ENCODE measurements around the gene FMN1. TPM values are rescaled to one million over a fixed set of nuclear protein-coding genes. Genes with fewer than 3 reads are reported as not detected.

FMN1 gene, protein sequence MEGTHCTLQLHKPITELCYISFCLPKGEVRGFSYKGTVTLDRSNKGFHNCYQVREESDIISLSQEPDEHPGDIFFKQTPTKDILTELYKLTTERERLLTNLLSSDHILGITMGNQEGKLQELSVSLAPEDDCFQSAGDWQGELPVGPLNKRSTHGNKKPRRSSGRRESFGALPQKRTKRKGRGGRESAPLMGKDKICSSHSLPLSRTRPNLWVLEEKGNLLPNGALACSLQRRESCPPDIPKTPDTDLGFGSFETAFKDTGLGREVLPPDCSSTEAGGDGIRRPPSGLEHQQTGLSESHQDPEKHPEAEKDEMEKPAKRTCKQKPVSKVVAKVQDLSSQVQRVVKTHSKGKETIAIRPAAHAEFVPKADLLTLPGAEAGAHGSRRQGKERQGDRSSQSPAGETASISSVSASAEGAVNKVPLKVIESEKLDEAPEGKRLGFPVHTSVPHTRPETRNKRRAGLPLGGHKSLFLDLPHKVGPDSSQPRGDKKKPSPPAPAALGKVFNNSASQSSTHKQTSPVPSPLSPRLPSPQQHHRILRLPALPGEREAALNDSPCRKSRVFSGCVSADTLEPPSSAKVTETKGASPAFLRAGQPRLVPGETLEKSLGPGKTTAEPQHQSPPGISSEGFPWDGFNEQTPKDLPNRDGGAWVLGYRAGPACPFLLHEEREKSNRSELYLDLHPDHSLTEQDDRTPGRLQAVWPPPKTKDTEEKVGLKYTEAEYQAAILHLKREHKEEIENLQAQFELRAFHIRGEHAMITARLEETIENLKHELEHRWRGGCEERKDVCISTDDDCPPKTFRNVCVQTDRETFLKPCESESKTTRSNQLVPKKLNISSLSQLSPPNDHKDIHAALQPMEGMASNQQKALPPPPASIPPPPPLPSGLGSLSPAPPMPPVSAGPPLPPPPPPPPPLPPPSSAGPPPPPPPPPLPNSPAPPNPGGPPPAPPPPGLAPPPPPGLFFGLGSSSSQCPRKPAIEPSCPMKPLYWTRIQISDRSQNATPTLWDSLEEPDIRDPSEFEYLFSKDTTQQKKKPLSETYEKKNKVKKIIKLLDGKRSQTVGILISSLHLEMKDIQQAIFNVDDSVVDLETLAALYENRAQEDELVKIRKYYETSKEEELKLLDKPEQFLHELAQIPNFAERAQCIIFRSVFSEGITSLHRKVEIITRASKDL (N-terminal part only)
- under 0.01 and 0.88 TPM in 2 replicates for total RNA-seq

DNA sequence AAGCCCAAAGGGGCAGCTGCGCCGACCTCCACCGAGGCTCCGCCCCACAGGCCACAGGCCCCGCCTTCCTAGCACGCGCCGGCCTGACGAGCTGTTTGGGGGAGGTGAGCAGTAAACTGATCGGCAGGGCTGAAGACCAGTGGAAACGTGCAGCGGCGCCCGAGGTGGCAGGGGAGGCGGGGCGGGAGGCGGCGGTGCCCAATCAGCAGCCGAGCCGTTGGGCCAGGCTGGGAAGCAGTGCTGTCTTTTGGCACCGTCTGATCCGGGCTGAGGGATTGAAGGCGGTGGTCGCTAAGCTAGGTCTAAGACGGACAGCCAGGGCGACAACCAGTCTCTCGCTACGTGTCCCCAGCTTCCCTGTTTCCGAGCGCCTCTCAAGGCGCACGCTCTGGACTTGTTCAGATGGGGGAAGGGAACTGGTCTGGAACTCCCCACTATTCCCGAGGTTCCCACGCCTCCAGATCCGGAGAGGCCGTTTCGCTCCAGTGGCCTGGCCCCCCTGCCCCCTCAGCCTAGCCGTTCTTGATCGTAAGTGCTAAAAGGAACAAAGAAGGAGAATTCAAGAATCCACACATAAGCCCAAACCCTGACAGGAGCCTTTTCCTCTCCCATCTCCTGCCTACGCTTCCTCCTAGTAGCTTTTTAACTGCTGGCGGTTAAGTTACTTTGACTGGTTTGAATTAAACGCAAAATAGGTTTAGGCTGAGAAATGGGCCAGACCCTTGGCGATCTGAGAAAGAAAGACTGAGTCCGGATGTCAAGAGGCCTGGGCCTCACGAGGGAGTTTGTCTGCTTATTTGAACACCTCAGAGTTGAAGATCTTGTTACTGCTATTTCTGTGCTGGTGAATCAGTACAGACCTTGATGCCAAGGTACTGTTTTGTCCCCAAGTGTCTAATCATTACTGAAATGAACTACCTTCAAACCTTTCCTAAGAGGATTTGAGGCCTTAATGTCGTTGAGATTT is at the start of gene FMN1:
Gene FMN1 (minus strand): TSS at position 11 of the 967 bp plus-strand sequence. CDS start 39,800 bp downstream, outside the sequence.

DNA sequence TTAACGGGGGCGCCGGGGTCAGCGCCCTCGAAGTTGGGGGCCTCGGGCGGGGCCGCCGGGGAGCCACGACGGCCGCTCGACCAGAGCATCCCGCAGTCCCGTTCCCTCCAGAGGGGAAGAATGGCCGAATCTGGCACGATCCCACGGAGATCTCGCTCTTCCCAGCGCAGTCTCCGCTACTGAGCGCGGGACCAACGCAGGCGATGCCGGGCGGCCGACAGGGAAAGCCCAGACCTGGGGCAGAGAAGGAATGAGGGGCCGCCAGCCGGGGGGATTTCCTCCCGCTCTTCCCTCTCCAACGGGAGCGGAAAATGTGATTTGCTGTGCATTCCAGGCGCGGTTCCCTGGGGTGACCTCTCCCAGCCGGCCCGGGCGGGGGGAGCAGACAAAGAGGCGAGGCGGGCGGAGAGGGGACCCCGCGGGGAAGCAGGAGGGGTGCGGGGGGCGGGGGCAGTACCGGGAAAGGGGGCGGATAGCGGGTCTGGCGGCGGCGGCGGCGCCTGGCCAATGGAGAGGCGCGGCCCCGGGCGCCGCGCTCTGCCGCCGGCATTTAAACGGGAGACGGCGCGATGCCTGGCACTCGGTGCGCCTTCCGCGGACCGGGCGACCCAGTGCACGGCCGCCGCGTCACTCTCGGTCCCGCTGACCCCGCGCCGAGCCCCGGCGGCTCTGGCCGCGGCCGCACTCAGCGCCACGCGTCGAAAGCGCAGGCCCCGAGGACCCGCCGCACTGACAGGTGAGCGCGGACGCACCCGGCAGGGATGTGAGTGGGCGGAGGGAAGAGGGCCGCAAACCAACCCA is 476.9 kb downstream of the FMN1 start, which contains the start of gene GREM1:
Gene GREM1 (plus strand): TSS at position 579 of the 801 bp plus-strand sequence. CDS start 12,687 bp downstream, outside the sequence.

Other genes with a start within 250 kb of the FMN1 start
- 0.42 TPM in 1 of 2 replicates, not detected in the other for gene RYR3, start 116.3 kb upstream of the FMN1 start, total RNA-seq